Esophagus mucosa (tissue), 1 donor: ENCODE results near the gene PMM2. TPM values are rescaled to one million over a fixed set of nuclear protein-coding genes. Genes with fewer than 3 reads are reported as not detected.
A peak's percentile ranks its signal among the peaks of the same experiment; 100 is the strongest.
"Not testable (repeated sequence)": the region's sequence is repeated elsewhere in the genome, so short reads cannot be mapped to it uniquely, and the experiment has no call there.

Experiments
- ATAC-seq: fragments of 200-7000 bp; cut with Tn5 transposase; one replicate; pipeline ENCODE4 v1.9.1; 2020
- total RNA-seq: library from RNA; stranded (reverse); gene quantifications from one replicate; pipeline ENCODE4 v1.2.4, GENCODE V29; 2023
- donor health status: DM: yes; HTN: yes; CAD: no.

Gene PMM2
- total RNA-seq, 1 donor from 2014 or later = 35.2 TPM

DNA sequence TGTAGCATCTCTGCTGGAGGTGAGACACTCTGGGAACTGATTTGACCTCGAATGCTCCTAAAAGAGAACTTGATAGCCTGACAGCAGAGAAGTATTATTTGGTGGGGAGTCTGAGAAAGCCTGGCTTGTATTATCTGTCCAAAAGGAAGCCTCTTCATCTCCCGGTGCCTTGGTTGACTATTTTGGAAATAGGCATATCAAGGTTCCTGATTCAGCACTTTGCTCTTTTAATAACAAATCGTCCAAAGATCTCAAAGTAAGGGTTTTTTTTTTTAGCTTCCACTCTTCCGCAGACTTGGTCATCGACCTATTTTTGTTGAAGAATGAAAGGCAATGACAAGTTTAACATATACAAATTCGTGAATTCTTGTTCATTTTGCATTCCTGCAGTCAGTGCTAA, 15.0 kb upstream of the PMM2 start:
- no peak for ATAC-seq

DNA sequence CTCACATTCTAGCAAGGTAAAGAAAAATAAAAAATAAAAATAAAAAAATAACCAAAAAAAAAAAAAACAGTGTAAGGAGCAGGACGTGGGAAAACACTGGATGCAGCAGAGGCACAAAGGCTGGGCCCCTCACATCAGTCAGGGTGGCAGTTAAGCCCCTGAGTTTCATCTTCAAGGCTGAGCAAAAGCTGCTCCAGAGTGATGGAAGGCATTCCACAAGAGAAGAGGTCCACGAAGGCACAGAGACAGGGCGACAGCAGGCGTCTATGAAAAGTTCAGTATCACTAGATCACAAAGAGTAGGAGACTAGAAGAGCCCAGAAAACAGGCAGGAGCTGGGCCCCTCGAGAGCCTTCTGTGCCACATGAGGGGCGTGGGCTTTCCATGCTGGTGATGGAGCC, 12.2 kb upstream of the PMM2 start:
- ATAC-seq = no peak

DNA sequence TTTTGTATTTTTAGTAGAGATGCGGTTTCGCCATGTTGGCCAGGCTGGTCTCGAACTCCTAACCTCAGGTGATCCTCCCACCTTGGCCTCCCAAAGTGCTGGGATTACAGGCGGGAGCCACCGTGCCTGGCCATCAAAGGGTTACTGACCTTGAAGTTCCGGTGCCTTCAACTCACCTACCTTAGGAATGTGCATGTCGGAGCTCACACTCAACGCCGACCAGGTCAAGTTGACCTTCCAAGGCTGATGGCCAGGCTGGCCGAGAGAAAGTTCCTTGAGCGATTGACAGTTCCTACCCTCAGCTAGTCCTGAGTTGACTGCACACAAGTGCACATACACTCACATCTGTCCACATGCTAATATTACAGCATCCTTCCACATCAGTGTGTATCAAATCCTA, 11.3 kb upstream of the PMM2 start:
- not testable (repeated sequence) for ATAC-seq

DNA sequence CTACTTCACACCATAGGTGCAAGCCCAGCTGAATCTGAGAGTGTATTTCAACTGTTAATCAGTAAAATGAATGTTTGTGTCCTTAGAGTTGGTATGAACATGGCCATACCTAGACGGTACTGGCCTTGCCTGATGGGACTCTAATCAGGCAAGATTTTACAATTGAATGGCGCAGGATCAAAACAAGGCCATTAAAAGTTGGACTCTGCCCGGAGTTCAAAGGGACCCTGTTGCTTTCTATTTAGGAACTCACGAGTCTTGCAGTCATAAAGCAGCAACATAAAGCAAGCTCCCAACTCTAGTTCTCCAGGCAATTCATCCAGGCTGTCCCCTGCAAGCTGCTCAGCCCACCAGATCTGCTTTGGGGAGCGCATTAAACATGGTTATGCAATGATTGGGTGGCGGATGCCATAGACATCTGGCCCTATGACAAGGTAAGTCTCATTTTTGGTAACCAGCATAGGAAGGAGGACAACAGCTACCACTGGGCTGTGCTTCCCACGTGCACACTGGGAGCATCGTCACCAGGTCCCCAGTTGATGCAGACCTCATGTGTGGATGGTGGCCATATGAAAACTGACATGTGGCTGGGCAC, 9.0 kb upstream of the PMM2 start:
- ATAC-seq = no peak

DNA sequence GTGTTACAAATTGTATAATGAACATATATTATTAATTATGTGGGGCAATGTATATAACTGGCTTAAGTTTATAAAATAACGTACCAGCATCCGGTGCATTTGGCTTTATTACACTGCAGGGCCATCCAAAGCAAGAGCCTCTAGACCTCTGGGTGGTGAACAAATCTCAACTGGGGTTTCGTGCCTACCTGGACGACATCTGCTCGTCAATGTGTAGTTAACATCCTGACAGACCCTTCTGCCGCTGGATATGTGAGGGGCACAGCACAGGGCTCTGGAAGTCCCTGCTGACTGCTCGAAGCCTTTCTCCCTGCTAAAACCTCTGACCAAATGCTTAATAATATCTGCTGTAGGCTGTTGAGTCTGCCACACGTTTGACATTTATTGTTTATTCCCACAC, 2.5 kb upstream of the PMM2 start:
- no peak for ATAC-seq

DNA sequence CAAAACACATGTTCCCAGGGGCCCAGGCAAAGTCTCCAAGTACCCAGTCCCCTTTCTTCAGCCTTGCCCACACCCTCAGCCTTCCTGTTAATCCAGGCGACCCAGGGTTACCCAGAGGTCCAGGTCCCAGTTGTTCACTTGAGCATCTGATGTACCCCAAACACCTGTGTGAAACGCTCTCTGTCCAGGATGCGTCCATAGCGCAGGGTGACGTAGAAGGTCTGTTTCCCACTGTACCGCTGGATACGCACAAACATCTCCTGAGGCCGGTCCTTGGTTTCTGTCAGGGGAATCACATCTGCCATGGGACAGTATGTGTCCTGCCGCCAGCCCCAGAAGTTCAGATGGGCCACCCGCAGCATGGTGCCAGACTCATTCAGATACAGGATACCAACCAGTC, 1.8 kb upstream of the PMM2 start:
- no peak for ATAC-seq

DNA sequence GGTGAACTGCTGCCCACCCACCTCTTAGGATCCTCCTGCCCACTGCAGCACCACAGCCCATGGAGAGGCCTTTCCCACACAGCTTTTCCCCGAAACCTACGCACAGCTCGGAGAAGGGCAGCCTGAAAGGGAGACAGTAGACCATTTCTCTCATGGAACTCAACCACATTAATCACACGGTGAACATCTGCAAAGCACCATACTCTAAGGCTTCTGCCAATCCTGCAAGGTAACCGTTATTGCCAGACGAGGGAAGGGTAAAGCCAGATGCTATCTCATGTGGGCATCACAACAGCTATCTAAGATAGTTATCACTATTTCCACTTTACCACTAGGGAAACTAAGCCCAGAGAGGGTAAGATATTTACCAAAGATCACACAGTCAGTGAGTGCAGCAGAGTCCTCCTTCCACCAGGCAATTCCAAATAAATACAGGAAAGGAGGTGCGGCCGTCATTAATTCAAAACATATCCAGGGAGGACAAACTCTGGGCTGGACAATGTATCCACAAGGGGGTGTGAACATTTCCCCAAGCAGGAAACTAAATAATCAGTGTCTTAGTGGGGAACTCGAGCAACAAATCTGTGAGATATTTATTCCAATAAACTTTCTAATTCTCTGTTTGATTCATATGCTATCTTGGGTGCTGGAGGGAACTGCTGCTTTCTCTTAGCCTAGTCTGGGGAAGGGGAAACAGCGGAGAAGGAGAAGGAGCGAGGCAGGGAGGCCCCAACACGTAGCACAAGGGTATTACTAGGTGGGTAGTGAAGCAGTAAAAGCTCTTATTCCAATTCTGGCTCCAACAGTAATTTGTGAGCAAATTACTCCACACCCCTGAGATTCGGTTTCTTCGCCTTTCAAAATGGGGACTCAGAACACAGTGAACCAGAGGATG, 923 bp upstream of the PMM2 start:
- no peak for ATAC-seq

DNA sequence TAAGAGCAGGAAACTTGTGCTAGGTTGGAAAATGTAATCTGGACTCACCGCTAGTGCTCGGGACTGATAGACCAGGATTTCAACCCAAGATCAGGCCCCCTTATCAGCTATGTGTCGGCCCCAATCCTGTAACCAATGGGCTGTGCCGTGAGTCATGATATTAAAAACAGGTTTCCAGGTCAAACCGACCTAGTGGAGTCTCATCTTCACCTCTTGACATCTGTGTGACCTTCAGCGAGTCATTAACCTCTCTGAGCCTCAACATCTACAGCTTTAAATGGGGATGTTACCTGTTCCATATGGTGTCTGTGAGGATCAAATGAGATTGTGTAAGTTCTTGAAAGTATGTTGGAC, 512 bp downstream of the PMM2 start:
- peak; percentile 48 for ATAC-seq

DNA sequence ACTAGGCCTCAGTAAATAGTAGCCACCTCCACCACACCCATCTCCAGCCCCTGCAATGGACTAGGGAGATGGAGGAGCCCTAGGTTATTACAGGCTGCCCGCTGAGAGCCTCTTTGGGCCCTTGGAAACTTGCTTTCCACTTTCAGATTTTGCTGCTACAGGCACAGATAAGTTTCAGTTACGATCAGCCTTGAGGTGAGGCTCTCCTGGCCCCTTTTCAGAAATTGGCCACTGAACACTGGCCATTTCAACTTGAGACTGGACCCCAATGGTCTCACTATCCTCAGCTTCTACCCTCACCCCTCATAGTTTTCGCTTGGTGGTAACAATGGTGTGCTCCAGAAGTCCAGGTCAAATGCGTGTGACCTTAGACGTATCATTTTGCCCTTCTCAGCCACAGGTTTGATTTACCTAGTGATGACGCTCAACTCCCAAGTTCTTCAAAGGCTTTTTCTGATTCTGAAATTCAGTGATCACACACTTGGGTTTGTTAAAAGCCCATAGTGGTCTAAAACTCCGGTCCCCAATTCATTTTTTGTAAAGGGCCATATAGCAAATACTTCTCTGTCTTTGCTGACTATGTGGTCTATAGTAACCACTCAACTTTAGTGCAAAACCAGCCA, 1.0 kb downstream of the PMM2 start:
- ATAC-seq = peak; percentile 6

DNA sequence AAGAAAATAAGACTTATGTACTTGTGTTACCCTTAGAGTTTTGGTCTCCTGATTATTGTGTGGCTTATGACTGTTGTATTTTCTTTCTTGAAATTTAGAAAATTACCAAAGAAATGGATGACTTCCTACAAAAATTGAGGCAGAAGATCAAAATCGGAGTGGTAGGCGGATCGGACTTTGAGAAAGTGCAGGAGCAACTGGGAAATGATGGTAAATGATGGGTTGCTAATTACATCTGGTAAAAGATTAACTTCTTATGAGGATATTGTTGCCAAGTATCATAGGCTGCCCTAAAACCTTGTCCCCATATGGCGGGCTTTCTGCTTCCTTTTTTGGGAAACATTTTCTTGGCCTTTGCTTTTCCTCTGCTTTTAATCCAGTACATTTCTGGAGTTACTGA, 4.1 kb downstream of the PMM2 start:
- ATAC-seq = no peak

DNA sequence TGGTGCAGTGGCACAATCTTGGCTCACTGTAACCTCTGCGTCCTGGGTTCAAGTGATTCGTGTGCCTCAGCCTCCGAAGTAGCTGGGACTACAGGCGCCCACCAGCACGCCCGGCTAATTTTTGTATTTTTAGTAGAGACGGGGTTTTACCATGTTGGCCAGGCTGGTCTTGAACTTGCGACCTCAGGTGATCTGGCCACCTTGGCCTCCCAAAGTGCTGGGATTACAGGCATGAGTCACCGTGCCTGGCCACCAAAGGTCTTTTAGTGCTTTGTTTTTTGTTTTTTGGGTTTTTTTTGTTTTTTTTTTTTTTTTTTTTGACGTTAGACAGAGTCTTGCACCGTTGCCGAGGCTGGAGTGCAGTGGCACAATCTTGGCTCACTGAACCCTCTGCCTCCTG, 6.1 kb downstream of the PMM2 start:
- not testable (repeated sequence) for ATAC-seq

DNA sequence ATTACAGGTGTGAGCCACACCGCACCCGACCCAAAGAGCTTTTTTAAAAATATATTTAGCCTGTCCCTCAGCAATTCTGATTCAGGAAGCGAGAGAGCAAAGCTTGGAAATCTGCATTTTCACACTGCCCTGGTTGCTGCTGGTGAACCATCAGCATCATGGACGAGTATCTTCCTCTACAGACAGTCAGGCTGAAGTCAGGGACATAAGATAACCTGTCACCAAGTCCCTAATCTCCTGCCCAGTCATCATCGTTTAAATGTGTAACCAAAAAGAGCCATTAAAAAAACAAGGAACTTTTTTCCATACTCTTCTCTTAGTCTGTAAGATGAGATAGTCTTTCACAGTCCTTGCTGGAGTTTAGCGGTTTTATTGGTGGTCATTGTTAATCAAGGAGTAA, 6.7 kb downstream of the PMM2 start:
- ATAC-seq = no peak

DNA sequence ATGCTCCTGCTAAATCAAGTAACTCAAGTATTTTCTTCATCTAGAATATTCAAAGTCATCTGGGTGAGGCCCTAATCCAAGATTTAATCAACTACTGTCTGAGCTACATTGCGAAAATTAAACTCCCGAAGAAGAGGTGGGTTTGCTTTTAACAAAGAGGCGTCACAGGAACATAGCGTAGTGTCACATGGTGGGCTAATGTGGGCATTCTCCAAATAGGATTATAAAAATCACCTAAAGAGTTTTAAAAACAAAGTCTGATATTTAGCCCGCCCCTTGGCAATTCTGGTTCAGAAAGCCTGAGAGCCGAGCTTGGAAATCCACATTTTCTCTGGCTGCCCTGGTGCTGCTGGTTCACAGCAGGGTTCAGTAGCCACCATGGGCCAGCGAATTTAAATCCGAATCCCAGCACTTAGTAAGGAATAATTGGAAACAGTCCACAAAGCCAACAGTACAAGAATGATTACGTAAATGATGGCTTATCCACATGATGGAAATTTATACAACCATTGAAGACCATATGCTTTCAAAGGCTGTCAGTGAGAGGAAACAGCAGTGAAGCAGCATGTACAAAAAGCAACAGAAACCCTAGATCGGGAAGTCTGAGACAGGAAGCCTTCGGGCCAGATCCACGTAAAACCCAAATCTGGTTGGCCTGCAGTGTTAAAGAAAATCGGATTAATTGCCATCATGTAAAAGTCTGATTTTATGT, 8.8 kb downstream of the PMM2 start:
- ATAC-seq = no peak

DNA sequence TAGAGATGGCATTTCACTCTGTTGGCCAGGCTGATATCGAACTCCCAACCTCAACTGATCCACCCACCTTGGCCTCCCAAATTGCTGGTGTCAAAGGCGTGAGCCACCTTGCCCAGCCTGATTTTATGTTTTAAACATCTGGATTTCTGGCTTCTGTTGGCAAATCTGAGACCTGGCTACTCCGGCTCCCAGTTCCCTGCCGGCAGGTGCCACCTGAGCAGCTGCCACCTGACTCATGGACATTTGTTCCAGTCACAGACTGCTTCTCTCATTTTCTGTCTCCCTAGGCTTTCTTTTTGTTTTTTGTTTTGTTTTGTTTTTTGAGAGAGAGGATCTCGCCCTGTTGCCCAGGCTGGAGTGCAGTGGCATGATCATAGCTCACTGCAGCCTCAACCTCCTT, 9.6 kb downstream of the PMM2 start:
- no peak for ATAC-seq

DNA sequence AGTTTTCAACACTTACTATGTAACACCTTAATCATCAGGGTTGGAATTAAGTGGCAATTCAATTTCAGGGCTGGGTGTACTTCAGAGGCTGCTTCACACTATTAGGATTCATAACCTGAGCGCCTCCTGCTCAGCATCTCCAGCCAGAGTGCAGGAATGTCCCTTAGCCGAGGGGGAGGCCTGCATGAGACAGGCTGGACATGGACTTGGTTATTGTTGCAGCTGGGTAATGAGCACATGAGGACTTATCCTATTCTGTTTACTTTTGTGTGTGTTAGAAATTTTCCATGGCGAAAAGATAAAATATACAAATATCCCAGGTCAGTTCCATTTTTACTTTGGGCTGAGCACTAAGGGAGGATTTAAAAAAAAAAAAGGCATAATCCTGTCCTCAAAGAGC, 10.4 kb downstream of the PMM2 start:
- no peak for ATAC-seq

DNA sequence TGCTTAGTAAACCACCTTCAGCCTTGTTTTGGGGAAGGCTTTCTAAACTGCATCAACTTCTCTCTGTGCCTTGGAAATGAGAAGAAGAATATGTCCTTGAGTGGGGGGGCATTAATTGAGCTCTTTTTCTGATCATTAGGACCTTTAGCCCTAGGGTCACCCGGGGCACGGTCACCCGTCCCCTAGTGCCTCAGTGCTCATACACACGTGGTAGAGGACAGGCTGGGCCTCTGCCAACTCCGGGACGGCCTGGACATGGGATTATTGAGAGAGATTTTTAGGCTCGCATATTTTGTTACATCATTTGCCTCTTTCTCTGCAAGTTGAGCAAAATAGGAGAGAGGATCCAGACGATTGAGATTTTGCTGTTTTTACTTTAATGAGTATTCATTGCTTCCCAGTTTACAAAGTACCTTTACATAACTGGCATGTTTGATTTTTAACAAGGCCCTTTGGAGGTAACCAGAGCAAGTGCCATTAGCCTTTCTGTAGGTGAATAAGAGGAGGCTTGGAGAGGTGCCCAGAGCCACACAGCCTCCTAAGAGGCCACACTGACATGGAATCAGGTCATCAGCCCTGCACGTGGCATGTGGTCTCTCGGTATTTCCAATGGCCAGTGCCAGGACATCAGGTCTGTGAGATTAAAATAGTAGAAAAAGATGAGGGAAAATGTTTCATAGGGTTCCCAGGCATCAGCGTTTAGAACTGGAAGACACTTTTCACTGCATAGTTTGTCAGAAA, 11.1 kb downstream of the PMM2 start:
- no peak for ATAC-seq

DNA sequence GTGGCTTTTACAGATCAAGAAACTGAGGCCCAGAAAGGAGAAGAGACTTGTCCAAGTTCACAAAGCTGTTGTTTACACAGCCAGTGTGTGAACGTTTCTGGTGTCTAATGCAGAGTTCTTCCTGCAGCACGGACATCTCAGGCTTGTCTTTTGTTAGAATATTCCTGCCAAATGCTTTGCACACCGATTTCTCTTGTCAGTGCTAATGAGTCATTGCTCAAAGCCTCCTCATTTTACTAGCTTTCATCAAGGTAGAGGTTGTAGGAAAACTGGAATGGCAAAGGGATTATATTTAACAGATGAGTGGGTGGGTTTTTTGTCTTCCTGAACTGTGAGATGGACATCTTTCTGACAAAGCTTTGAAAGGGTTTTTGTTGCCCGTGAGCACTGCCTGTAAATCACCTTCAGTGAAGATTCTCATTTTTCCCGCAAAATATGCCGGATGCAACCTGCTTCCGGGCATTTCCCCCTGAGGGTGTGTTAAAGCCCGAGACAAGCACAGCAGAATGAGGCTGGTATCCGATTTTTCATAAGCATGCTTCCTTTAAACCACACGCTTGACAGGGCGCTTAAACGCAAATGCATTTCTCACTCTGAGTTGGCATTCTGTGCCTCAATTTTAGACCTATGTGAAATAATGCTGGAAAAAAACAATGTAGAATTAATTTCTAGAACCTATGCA, 14.7 kb downstream of the PMM2 start:
- peak; percentile 74 for ATAC-seq

DNA sequence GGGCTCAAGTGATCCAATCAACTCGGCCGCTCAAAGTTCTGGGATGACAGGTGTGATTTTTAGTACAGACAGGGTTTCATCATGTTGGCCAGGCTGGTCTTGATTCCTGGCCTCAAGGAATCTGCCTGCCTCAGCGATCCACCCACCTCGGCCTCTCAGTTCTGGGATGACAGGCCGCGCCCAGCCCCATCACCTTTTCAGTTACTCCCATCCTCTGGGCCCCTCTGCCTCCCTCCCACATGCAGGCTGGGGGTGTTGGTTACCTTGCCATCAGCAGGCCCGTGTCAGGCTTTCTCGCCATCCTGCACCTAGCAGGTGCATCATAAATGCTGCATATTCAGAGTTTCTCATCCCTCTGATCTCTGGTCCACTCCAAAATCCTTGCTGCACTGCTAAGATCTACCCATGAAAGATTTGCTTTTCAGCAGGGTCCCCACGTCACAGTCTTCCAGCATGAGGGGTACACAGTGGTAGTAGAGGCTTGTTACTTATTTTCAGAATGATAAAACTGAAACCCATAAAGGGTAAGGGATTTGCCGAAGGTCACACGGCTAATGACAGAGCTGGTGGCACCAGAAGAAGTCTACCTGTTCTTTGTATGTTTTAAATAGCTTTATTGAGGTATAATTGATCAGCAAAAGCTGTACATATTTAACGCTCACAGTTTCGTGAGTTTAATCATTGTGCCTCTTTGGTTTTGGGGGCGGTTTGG, 16.6 kb downstream of the PMM2 start:
- ATAC-seq = no peak

DNA sequence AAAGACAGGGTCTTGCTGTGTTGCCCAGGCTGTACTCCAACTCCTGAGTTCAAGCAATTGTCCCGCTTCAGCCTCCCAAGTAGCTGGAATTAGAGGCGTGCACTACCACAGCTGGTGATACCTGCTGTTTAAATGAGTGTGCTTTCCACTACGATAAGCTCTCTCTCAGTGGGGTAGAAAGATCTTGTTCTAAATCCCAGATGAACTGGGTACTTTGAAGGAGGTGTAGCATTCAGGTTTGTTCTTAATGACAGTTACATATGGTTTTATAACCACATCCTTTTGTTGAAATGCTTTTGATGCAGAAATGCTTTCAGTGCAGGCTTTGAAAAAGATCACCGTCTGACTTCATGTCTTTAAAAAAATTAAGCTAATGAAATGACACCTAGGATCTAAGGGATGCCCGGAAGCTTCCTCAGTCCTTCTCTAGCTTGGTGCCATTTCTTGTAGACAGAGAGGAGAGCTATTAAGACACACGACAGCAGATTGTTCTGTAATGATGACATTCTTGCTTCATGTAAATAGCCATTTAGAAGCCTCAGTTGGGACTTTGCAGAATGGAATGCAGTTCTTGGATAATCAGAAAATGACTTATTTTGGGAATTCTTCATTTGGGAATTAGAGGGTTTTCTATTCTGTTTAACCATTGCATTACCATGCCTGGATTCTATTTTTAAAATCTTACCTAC, 19.5 kb downstream of the PMM2 start:
- ATAC-seq = no peak

DNA sequence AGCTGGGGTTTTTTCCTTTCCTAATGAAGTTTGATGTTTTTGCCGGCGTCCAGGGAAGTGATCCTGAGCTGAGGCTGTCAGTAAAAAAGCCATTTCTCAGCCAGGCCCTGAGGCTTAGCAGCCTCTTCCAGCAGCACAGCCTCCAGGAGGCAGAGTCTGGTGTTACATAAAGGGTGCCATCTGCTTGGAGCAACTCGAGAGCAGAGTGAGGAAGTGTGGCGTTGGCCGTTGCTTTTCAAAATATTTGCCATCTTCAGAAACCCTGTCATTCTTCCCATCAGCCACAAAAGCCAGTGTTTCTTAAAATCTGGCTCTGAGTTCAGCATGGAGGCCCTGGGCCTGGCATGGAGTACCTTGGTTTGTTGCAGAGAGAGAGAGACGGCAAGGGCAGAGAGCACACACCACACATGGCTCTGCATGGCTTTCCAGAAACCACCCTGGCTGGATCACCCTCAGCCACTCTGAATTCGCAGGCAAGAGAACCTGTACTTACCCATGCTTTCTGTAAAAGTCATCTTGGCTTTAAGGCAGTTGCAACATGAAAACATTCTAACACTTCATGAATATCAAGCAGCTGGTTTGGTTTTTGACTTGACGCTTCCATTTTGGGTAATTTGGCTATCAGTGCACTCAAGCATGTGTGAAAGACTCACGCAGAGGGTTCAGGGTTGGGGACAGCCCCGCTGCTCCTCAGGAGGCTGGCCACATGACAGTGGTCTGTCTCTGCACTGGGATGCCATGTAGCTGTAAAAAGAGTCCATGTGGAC, 21.0 kb downstream of the PMM2 start:
- ATAC-seq = no peak
